GM21576 (cell line): ENCODE measurements around the gene C3orf49.

ENCODE experiments used
- ATAC-seq: cut with Tn5 transposase; IDR thresholded peaks from one replicate; pipeline ENCODE4 v1.9.1; 2021; ENCODE audit warnings: mild to moderate bottlenecking, moderate library complexity; ENCODE audit not compliant: unreplicated experiment

The C3orf49 gene

GRCh38 chr3:63849175-63849574, 30.1 kb downstream of the C3orf49 start:
- no peak for ATAC-seq

- no peak for ATAC-seq
Measured at GRCh38 chr3:63851287-63851686, 32.2 kb downstream of the C3orf49 start.

GRCh38 chr3:63853106-63853505, 34.0 kb downstream of the C3orf49 start:
- no peak for ATAC-seq

- no peak for ATAC-seq
Measured at GRCh38 chr3:63855333-63855940, 36.3 kb downstream of the C3orf49 start.

GRCh38 chr3:63857311-63857710, 38.2 kb downstream of the C3orf49 start:
- ATAC-seq: no peak

- no peak for ATAC-seq
Measured at GRCh38 chr3:63860776-63861175, 41.7 kb downstream of the C3orf49 start.

GRCh38 chr3:63861306-63861705, 42.2 kb downstream of the C3orf49 start:
- ATAC-seq: no peak

- peak; percentile 7 for ATAC-seq
Measured at GRCh38 chr3:63862804-63863149, 43.7 kb downstream of the C3orf49 start.

- ATAC-seq: peak; percentile 66
Measured at GRCh38 chr3:63863150-63864007, 44.3 kb downstream of the C3orf49 start, which contains the start of the genes ATXN7 and THOC7. Gene ATXN7, plus strand, starts transcription at chr3:63863867. Its CDS starts 48,732 bp downstream, at chr3:63912599. Gene THOC7, minus strand, starts transcription at chr3:63863805. Its CDS starts 15 bp downstream, at chr3:63863790.

GRCh38 chr3:63864008-63864964, 45.2 kb downstream of the C3orf49 start:
- ATAC-seq: peak; percentile 44

GRCh38 chr3:63864965-63865327, 45.8 kb downstream of the C3orf49 start:
- ATAC-seq: no peak

- ATAC-seq: no peak
Measured at GRCh38 chr3:63867225-63867624, 48.1 kb downstream of the C3orf49 start.

- ATAC-seq: no peak
Measured at GRCh38 chr3:63869940-63870614, 51.0 kb downstream of the C3orf49 start.

- ATAC-seq: no peak
Measured at GRCh38 chr3:63870615-63871005, 51.5 kb downstream of the C3orf49 start.

GRCh38 chr3:63872135-63872924, 53.2 kb downstream of the C3orf49 start:
- no peak for ATAC-seq

GRCh38 chr3:63874769-63875168, 55.7 kb downstream of the C3orf49 start:
- no peak for ATAC-seq

- ATAC-seq: no peak
Measured at GRCh38 chr3:63875510-63875909, 56.4 kb downstream of the C3orf49 start.

GRCh38 chr3:63876260-63876659, 57.2 kb downstream of the C3orf49 start:
- ATAC-seq: no peak

- no peak for ATAC-seq
Measured at GRCh38 chr3:63877737-63878393, 58.8 kb downstream of the C3orf49 start.
